NCI-H748 treated with DMSO at 0.1 percent for 48 hours (cell line): ENCODE measurements around the gene MYL10.
"Not testable (repeated sequence)": the region's sequence is repeated elsewhere in the genome, so short reads cannot be mapped to it uniquely, and the experiment has no call there.

Source experiments
- DNase-seq: peaks from one replicate; lab custom pipeline; 2025; lab: John Stamatoyannopoulos, UW

The MYL10 gene

GRCh38 chr7:101618916-101619315, 10.2 kb downstream of the MYL10 start:
- DNase-seq, result no peak

- DNase-seq, result no peak
Observed at GRCh38 chr7:101618207-101618839, 10.8 kb downstream of the MYL10 start.

GRCh38 chr7:101617451-101618206, 11.5 kb downstream of the MYL10 start:
- DNase-seq, result no peak

GRCh38 chr7:101615446-101615845, 13.7 kb downstream of the MYL10 start:
- DNase-seq, result no peak

GRCh38 chr7:101614939-101615302, 14.2 kb downstream of the MYL10 start:
- DNase-seq, result no peak

GRCh38 chr7:101614098-101614938, 14.8 kb downstream of the MYL10 start:
- DNase-seq, result no peak

GRCh38 chr7:101612885-101613515, 16.1 kb downstream of the MYL10 start:
- DNase-seq, result no peak

- DNase-seq, result no peak
Observed at GRCh38 chr7:101608772-101609713, 20.1 kb downstream of the MYL10 start.

- no peak for DNase-seq
Observed at GRCh38 chr7:101606498-101606923, 22.6 kb downstream of the MYL10 start.

GRCh38 chr7:101605611-101606497, 23.2 kb downstream of the MYL10 start:
- no peak for DNase-seq

GRCh38 chr7:101604934-101605332, 24.2 kb downstream of the MYL10 start:
- DNase-seq, result not testable (repeated sequence)

GRCh38 chr7:101604331-101604933, 24.7 kb downstream of the MYL10 start:
- DNase-seq, result no peak

GRCh38 chr7:101602484-101603241, 26.4 kb downstream of the MYL10 start:
- peak; percentile 47 for DNase-seq

GRCh38 chr7:101602082-101602481, 27.0 kb downstream of the MYL10 start:
- DNase-seq, result no peak

- no peak for DNase-seq
Observed at GRCh38 chr7:101599787-101600186, 29.3 kb downstream of the MYL10 start.

GRCh38 chr7:101598986-101599771, 29.9 kb downstream of the MYL10 start:
- no peak for DNase-seq

GRCh38 chr7:101598422-101598985, 30.6 kb downstream of the MYL10 start:
- no peak for DNase-seq

- no peak for DNase-seq
Observed at GRCh38 chr7:101597941-101598340, 31.2 kb downstream of the MYL10 start.
